Fibroblast of villous mesenchyme (primary cell): ENCODE results near the gene MUSTN1. TPM values are rescaled to one million over a fixed set of nuclear protein-coding genes. Genes with fewer than 3 reads are reported as not detected.
A peak's percentile ranks its signal among the peaks of the same experiment; 100 is the strongest.

Source experiments
- DNase-seq: peaks from one replicate; pipeline ENCODE4 v3.0.0-alpha.2; 2010; ENCODE audit warnings: low read depth
- H3K4me3 ChIP-seq: 2 replicates; pipeline ENCODE4 v1.5.1; 2011; ENCODE audit warnings: low read depth, mild to moderate bottlenecking, low read length
- total RNA-seq: library from RNA; depleted of rRNA; stranded (reverse); fragments of >200 nt; gene quantifications from 2 replicates; pipeline ENCODE4 v1.2.3, GENCODE V29; 2012
- TF ChIP-seq, protein P1 (sequence below): IDR thresholded peaks from 2 replicates; pipeline ENCODE4 v1.5.1; 2012; ENCODE audit warnings: low read depth, mild to moderate bottlenecking, low read length; ENCODE audit not compliant: insufficient read depth

MUSTN1 gene
- total RNA-seq, 1 donor: not detected

GRCh38 chr3:52811452-52812011 is 23.3 kb downstream of the MUSTN1 start:
- no peak overlapping the region for H3K4me3 ChIP-seq
- DNase-seq: no peak
- TF ChIP-seq, protein P1, sequence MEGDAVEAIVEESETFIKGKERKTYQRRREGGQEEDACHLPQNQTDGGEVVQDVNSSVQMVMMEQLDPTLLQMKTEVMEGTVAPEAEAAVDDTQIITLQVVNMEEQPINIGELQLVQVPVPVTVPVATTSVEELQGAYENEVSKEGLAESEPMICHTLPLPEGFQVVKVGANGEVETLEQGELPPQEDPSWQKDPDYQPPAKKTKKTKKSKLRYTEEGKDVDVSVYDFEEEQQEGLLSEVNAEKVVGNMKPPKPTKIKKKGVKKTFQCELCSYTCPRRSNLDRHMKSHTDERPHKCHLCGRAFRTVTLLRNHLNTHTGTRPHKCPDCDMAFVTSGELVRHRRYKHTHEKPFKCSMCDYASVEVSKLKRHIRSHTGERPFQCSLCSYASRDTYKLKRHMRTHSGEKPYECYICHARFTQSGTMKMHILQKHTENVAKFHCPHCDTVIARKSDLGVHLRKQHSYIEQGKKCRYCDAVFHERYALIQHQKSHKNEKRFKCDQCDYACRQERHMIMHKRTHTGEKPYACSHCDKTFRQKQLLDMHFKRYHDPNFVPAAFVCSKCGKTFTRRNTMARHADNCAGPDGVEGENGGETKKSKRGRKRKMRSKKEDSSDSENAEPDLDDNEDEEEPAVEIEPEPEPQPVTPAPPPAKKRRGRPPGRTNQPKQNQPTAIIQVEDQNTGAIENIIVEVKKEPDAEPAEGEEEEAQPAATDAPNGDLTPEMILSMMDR: no peak

- TF ChIP-seq, protein P1: no peak
- H3K4me3 ChIP-seq: no peak overlapping the region
- no peak for DNase-seq
Measured at GRCh38 chr3:52810923-52811322, 23.9 kb downstream of the MUSTN1 start.

- no peak overlapping the region for H3K4me3 ChIP-seq
Measured at GRCh38 chr3:52809662-52810377, 25.0 kb downstream of the MUSTN1 start.

GRCh38 chr3:52809149-52809548 is 25.7 kb downstream of the MUSTN1 start:
- TF ChIP-seq, protein P1: no peak
- H3K4me3 ChIP-seq: no peak overlapping the region
- DNase-seq: no peak

More at GRCh38 chr3:52809662-52810377, 25.0 kb downstream of the MUSTN1 start:
- no peak for DNase-seq
- TF ChIP-seq, protein P1: no peak

DNA sequence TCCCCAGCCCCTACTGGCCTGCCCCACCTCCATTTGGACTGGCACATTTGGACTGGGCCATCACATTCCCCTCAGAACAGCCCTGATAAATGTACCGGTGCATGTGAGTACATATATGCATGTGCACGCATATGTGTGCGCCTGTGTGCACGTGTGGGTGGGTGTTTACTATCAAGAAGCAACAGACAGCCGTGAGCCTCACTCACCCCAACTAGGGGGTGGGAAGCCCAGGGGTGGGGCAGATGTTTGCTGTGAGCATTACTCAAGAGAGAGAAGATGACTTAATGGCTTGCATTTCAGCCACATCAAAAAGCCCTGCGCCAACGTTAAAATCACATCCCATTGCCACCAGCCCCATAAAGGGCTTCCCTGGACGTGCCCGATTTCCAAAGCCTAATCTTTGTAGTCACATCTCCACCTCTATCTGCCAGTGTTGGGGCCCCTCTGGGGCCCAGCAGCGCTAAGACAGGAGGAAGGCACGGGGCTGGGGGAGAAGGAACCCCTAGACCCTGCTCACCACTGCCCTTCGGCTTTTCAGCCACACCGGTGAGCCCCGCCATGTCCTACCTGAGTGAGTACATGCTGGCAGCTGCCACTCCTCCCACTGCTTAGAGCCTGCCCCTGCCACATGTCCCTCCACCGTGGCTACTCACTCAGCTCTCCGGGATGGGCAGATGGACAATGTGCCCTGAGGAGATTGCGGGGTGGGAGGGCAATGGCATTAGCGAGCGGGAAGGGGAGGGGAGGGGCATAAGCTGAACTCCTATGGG is 29.4 kb downstream of the MUSTN1 start:
- no peak overlapping the region for H3K4me3 ChIP-seq
- no peak for DNase-seq
- TF ChIP-seq, protein P1: no peak

GRCh38 chr3:52801839-52802238 is 33.0 kb downstream of the MUSTN1 start:
- TF ChIP-seq, protein P1: no peak
- DNase-seq: peak; percentile 2
- no peak overlapping the region for H3K4me3 ChIP-seq
